Panc1 (cell line): ENCODE measurements around the gene OLFML1. TPM values are rescaled to one million over a fixed set of nuclear protein-coding genes. Genes with fewer than 3 reads are reported as not detected.

Experiments used
- ATAC-seq: fragments of 200-7000 bp; cut with Tn5 transposase; 2 replicates; pipeline ENCODE4 v1.9.1; 2020; ENCODE audit warnings: mild to moderate bottlenecking, moderate library complexity
- BruUV-seq: library from RNA; stranded (reverse); fragments of 400-500 nt; replicated peaks from 2 replicates; lab custom pipeline; 2021; lab: Mats Ljungman, UMichigan
- CTCF ChIA-PET: fragments of 300-600 bp; sonication (Branson Sonifier 250); formaldehyde crosslinking; loops from one replicate; lab custom pipeline; 2022; ENCODE audit warnings: antibody characterized with exemption; lab: Charles Lee
- POLR2A ChIA-PET: fragments of 300-600 bp; sonication (Branson Sonifier 250); formaldehyde crosslinking; loops from one replicate; lab custom pipeline; 2022; ENCODE audit warnings: antibody characterized with exemption; lab: Charles Lee
- DNase-seq: peaks from one replicate; pipeline ENCODE4 v3.0.0-alpha.2; 2010; ENCODE audit warnings: low read depth, low spot score
- H3K27ac ChIP-seq: 2 replicates; pipeline ENCODE4 v1.5.1; 2011; ENCODE audit warnings: mild to moderate bottlenecking, low read length, inconsistent platforms
- H3K27me3 ChIP-seq: fragments of 200-500 bp; sonication (Bioruptor generic); 2 replicates; pipeline ENCODE4 v1.6.0; 2014; ENCODE audit warnings: low read length, inconsistent platforms; ENCODE audit not compliant: control insufficient read depth, insufficient read depth
- H3K36me3 ChIP-seq: fragments of 200-500 bp; sonication (Bioruptor generic); 2 replicates; pipeline ENCODE4 v1.5.1; 2014; ENCODE audit warnings: inconsistent platforms, mild to moderate bottlenecking, low read length, moderate library complexity; ENCODE audit not compliant: control insufficient read depth, insufficient read depth
- H3K4me1 ChIP-seq: 2 replicates; pipeline ENCODE4 v1.5.1; 2011; ENCODE audit warnings: inconsistent platforms, mild to moderate bottlenecking, low read length, moderate library complexity; ENCODE audit not compliant: control insufficient read depth, insufficient read depth
- H3K4me3 ChIP-seq, 2 experiments: 2 replicates each; pipeline ENCODE4 v1.5.1; 2011 to 2012; ENCODE audit warnings: low read depth in 2 of 2, low read length in 2 of 2, mild to moderate bottlenecking in 2 of 2, inconsistent platforms in 1 of 2, moderate library complexity in 1 of 2
- H3K9me3 ChIP-seq: fragments of 200-500 bp; sonication (Bioruptor generic); 2 replicates; pipeline ENCODE4 v1.5.1; 2014; ENCODE audit warnings: low read depth, mild to moderate bottlenecking, inconsistent platforms, low read length, moderate library complexity; ENCODE audit not compliant: control insufficient read depth, insufficient read depth
- CTCF ChIP-seq: fragments of 450-650 bp; IDR thresholded peaks from 2 replicates; pipeline ENCODE4 v1.5.1; 2017; ENCODE audit warnings: mild to moderate bottlenecking
- POLR2AphosphoS5 ChIP-seq: IDR thresholded peaks from 2 replicates; pipeline ENCODE4 v1.6.1; 2012; ENCODE audit warnings: mild to moderate bottlenecking, low read depth, low read length, moderate library complexity
- SIN3A ChIP-seq: IDR thresholded peaks from 2 replicates; pipeline ENCODE4 v1.6.1; 2012; ENCODE audit warnings: low read depth, mild to moderate bottlenecking, low read length, moderate library complexity, borderline replicate concordance; ENCODE audit not compliant: insufficient read depth
- TCF7L2 ChIP-seq: IDR thresholded peaks from 2 replicates; pipeline ENCODE4 v1.6.1; 2011; ENCODE audit warnings: mild to moderate bottlenecking, low read depth, low read length, inconsistent platforms
- in situ Hi-C: cut with HindIII; loops from 2 replicates; pipeline ENCODE4 v1.10.0; 2016; ENCODE audit warnings: low sequenced_read_pairs, low pct_unique_long_range_greater_than_20kb
- intact Hi-C: fragments of 100-400 bp; cut with micrococcal nuclease; formaldehyde crosslinking; loops from one replicate; pipeline ENCODE4 v1.10.0; 2022; ENCODE audit not compliant: unreplicated experiment
- total RNA-seq: library from RNA; stranded (reverse); gene quantifications from one replicate; pipeline ENCODE4 v1.2.1, GENCODE V29; 2021; ENCODE audit not compliant: unreplicated experiment
- TF ChIP-seq, protein P1 (sequence below), 2 experiments: IDR thresholded peaks; 2 replicates each; pipeline ENCODE4 v1.6.1; 2011 to 2012; ENCODE audit warnings: low read depth in 2 of 2, control low read depth in 1 of 2, low read length in 1 of 2, mild to moderate bottlenecking in 1 of 2, moderate library complexity in 1 of 2; ENCODE audit not compliant: insufficient read depth in 1 of 2

OLFML1 gene
- total RNA-seq, 1 experiment from 2014 or later = not detected

DNA sequence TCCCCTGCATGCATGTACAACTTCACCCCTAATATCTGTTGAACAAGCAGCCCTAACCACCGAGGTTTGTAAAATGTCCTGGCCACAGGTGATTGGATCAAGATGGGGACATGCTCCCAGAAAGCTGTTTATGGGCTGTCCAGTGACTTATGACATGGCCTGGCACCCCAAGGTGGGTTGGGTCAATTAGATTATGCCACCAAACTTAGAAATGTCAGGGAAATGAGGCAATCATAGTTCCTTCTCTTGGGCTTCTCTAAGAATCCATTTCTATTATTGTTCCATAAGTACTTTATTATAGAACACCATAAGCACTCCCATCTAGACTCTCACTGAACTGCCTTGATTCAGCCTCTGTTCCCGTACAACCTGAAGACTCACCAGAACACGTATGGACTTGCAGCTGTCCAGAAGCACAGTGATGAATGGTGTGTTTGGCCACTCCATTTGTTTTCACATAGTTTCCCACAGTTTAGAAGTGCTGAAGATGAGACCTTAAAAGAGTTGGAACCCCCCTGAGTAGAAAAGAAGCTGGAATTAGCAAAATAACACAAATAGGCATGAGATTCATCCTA is 45.5 kb upstream of the OLFML1 start:
- H3K27me3 ChIP-seq = peaks cover 2% of the 10 kb centered on the region; the same call in 1 of the 2 replicates
- no peaks in the 10 kb centered on the region for H3K9me3 ChIP-seq
- H3K4me3 ChIP-seq = no peak overlapping the region
- H3K4me1 ChIP-seq = no peaks in the 10 kb centered on the region
- H3K27ac ChIP-seq = no peak overlapping the region
- CTCF ChIA-PET = no interaction called here
- BruUV-seq = no TSS peak
- TF ChIP-seq TCF7L2 = no peak
- no peak for TF ChIP-seq POLR2AphosphoS5
- no peak for TF ChIP-seq CTCF
- TF ChIP-seq, protein P1, sequence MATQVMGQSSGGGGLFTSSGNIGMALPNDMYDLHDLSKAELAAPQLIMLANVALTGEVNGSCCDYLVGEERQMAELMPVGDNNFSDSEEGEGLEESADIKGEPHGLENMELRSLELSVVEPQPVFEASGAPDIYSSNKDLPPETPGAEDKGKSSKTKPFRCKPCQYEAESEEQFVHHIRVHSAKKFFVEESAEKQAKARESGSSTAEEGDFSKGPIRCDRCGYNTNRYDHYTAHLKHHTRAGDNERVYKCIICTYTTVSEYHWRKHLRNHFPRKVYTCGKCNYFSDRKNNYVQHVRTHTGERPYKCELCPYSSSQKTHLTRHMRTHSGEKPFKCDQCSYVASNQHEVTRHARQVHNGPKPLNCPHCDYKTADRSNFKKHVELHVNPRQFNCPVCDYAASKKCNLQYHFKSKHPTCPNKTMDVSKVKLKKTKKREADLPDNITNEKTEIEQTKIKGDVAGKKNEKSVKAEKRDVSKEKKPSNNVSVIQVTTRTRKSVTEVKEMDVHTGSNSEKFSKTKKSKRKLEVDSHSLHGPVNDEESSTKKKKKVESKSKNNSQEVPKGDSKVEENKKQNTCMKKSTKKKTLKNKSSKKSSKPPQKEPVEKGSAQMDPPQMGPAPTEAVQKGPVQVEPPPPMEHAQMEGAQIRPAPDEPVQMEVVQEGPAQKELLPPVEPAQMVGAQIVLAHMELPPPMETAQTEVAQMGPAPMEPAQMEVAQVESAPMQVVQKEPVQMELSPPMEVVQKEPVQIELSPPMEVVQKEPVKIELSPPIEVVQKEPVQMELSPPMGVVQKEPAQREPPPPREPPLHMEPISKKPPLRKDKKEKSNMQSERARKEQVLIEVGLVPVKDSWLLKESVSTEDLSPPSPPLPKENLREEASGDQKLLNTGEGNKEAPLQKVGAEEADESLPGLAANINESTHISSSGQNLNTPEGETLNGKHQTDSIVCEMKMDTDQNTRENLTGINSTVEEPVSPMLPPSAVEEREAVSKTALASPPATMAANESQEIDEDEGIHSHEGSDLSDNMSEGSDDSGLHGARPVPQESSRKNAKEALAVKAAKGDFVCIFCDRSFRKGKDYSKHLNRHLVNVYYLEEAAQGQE (IDR thresholded peaks at IDR 0.05; ENCODE audit: insufficient read depth in 1 of 2, low read depth in 2 of 2, low read length in 1 of 2) = no peak
- TF ChIP-seq SIN3A = no peak
- POLR2A ChIA-PET = no interaction called here
- in situ Hi-C loops = no loop called here
- ATAC-seq (no peak), DNase-seq (no peak)
- intact Hi-C loops = loop anchor here (10.0 kb wide), 1 partner anchor 295 kb away; no protein-coding TSS in a partner anchor
- H3K36me3 ChIP-seq = no peaks in the 10 kb centered on the region

DNA sequence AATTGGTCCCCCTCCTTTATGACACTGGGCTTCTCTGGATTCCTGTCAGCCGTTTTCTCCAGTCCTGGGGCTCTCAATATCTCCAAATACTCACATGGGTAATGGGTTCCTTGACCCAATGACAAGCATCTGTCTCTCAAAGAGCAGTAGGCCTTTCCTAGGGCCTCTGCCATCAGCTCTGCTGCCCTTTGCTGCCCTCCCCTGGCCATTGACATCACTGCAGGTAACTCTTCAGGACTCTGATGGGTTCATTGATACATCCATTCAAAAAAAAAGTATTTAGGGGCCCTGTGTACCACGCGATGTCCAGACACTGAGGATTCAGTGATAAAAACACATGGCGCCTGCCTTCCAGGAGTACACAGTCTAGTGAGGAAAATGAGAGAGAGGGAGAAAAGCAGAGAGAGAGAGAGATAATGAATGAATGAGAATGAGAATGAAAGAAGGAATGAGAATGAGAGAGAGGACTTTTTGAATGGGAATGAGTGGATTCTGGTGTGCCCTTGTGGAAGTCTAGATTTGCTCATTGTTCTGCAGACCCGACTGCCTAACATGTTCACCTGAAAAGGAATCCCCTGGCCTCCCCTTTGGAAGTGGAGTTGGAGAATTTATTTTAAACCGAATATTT is 42.6 kb upstream of the OLFML1 start:
- Histone ChIP-seq H3K4me3 (no peak overlapping the region), H3K9me3 (no peaks in the 10 kb centered on the region), H3K27ac (no peak overlapping the region), H3K4me1 (no peaks in the 10 kb centered on the region), H3K27me3 (peaks cover 2% of the 10 kb centered on the region; the same call in 1 of the 2 replicates), H3K36me3 (no peaks in the 10 kb centered on the region)
- POLR2A ChIA-PET = no interaction called here
- CTCF ChIA-PET = interaction anchor here (0.5 to 1.7 kb wide), 9 partner anchors 17 to 630 kb away, joined by 3 to 7 read pairs (median 3); partner anchors contain the start of gene EIF3F
- TF ChIP-seq, protein P1 (IDR thresholded peaks at IDR 0.05; ENCODE audit: insufficient read depth in 1 of 2, low read depth in 2 of 2, low read length in 1 of 2) = no peak
- peak; percentile 99 for TF ChIP-seq CTCF
- BruUV-seq = no TSS peak
- in situ Hi-C loops (no loop called here), intact Hi-C loops (loop anchor here (2.0 to 10.0 kb wide), 3 partner anchors 90 to 344 kb away; no protein-coding TSS in a partner anchor)
- DNase-seq = peak; percentile 56
- ATAC-seq = peak; percentile 92
